CD4-positive, alpha-beta T cell treated with Interleukin-1 beta for 1 hour (primary cell): ENCODE measurements around the gene WDR4.
"Not testable (repeated sequence)": the region's sequence is repeated elsewhere in the genome, so short reads cannot be mapped to it uniquely, and the experiment has no call there.

ENCODE experiments used
- DNase-seq, 2 donors: peaks; one replicate each; pipeline ENCODE4 v3.0.0-alpha.2; 2020 to 2022

The WDR4 gene

DNA sequence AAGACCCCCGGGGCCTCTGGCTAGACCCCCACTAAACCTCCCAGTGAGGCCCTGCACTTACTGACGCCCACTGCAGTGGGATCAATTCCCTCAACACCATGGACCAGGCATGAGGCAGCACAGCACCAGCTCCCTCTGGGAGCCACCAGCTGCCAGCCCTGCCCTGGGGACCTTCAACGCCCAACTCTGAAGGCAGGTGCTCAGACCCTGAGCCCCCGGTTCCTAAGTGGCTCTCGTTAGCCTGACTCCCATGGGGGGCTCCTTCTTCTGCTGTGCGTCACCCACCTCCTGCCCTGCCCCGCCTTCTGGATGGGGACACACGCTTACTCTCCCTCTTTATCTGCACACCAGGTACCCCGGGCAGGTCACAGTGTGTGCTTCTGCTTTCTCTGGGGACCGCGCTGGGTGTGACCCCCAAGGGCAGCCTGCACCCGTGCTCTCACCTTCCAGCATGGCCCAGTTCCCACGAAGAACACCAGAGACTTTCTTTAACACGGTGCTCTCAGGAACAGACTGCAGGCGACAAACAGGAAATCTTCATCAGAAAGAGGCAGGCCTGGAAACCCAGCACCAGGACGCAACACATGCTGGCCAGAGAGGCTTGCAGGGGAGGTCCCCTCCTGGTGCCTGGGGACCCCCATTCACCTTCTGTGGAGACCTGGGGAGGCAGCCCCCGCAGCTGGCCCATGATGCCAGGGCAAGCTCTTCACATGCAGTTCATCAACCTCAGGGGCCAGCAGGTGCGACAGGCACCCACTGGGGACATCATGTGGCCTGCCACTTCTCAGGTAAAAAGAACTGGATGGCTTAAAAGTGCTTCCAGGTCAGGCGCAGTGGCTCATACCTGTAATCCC is 27.3 kb downstream of the WDR4 start:
- no peak for DNase-seq

DNA sequence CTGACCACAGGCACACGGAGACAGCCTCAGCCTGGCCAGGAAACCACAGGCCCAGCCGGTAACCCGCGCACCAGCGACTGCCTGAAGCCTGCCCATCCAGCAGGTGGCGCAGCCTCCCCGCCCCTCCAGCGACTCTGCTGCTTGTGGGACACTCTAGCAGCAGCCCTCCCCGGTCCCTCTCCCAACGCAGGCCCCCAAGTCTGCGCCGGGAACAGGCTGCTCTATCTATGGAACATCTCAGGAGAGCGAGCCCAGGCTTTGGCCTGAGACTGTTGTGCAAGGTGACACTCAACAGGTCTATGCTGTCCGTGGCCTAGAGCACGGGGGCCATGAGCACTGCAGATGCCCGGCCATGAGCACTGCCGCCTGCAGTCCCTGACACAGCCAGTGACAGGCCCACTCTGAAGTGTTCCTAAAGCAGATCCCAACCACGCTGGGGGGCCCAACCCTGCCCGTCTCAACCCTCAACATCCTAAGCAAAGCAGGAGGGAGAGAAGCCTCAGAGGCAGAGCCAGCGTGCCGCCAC is 28.4 kb downstream of the WDR4 start:
- peak; percentile 27 to 29 for DNase-seq

DNA sequence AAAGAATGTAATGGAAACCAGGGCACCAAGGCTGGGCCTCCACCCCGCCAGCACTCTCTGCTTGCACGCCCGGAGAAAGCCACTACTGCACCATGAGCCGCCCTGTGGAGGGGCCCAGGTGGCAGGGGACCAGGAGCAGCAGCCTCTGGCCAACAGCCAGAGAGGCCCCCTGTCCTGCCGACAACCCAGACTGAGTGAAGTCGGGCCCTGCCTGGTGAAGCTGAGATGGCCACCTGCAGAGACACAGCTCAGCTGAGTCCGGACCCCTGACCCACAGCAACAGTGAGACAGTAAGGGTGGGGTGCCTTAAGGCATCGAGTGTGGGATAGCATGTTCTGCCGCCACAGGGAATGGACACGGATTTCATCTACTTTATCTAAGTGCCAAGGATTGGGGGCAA is 28.9 kb downstream of the WDR4 start:
- no peak for DNase-seq

GRCh38 chr21:42849759-42850412 is 29.5 kb downstream of the WDR4 start:
- no peak for DNase-seq

DNA sequence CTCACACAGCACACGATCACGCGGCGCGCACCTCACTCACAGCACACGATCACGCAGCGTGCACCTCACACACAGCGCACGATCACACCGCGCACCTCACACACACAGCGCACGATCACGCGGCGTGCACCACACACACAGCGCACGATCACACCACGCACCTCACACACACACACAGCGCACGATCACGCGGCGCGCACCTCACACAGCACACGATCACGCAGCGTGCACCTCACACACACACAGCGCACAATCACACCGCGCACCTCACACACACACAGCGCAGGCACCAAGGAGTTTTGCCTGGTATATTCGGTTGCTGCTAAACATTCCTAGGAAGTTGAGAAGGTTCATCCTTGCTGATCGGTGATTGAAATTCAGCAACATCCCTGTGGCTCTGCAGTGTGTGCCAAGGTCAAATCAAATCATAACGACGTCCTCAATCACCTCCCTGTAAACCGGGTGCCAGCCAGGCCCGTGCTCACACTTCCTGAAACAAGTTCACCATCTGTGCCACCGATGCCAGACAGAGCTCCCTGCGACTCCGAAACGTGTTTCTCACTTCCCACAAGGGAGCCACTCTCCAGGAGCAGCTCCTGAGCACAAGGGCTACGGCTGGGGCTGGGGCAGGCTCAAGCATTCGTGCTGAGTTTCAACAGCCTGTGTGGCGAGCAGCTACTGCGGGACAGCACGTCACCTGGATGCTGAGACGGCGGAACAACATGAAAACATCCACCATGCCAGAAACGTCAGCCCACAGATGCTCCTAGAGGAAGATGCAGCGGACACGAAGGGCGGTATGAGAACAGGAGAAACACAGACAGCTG is 30.2 kb downstream of the WDR4 start:
- DNase-seq, result no peak

GRCh38 chr21:42848144-42848931 is 31.0 kb downstream of the WDR4 start:
- DNase-seq, result not testable (repeated sequence)

DNA sequence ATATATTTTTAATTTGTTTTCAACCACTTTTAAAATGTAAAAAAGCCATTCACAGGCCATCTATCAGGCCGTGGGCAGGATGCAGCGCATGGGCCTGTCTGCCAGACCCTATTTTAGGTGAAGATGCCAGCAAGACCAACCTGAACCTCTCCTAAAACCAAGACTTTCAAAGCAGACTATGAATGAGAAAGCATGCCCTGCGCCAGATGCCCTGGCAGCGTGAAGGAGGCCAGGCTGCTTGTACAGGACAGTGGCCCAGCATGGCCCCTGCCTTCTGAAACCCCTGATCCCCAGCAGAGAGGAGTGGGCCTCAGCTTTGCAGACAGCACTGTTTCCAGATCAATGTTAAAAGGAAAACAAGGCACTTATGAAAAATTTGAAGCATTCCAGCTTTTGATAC is 31.6 kb downstream of the WDR4 start:
- DNase-seq, result no peak

DNA sequence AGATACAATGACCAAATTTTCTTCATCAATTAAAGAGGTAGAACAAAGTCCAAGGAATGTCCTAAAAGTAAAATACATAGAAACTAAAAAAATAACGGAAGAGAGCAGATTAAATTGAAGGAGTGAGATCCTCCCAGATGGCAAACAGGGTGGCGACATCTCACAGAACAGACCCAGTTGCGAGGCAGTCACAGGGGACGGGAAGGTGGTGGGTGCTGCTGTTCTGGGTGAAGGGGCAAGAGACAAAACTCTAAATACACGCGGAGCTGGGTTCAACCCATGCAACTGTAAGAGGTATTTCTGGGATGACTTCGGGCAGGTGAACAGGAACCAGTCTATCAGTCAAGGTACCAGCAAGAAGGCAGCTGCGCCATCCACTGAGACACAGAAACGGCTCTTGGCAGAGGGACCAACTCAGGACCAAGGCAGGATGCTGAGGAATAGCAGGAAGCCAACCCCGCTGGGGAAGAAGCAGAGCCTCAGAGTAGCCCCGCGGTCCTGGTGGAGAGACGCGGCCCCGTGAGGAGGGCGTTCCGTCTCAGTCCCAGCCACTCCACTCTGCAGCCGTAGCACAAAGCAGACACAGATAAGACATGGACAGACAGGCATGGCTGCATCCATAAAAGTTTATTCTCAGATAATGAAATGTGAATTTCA is 32.2 kb downstream of the WDR4 start:
- no peak for DNase-seq

- no peak for DNase-seq
These were observed 33.1 kb downstream of the WDR4 start for GRCh38 chr21:42846221-42846620.

DNA sequence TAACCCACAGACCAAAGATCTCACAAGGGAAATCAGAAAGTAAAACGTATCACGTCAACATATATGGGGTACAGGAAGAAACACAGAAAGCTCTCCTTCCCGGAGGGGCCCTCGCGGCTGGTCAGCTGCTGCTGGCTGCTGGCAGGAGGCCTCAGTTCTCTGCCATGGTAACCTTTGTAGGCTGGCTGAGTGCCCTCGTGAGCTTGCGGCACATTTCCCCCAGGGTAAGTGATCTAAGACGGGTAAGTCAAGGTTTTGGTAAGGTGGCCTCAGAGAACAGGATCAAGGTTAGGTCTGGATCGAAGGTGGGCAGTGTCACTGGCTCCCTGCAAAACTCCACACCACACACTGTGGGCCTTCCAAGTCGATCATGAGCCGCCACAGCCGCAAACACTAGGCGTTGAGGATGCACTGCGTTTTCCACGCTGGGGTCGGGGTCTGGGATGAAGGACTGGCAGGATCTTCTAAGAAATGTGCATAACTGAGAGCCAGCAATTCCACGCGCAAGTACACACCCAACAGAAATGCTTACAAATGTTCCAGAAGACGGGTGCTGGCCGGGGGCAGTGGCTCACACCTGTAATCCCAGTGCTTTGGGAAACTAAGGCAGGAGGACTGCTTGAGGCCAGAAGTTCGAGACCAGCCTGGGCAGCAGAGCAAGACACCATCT is 33.9 kb downstream of the WDR4 start:
- DNase-seq, result no peak

- no peak for DNase-seq
These were observed 34.8 kb downstream of the WDR4 start for GRCh38 chr21:42844411-42845113.

DNA sequence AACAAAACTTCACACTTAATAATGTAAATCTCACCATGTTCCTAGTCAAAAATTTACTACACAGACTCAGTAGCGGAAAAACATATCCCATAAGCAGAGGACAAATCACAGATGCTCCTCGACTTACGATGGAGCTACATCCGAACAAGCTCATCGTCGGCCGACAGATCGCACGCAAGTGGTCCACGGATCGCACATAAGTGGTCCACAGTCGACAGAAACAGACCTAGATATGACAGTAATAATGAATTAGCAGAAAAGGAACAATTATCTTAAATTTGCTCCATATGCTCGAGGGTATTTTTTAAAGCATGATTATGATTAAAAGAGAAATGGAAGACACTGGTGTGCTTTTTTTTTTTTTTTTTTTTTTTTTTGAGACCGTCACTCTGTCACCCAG is 36.3 kb downstream of the WDR4 start:
- DNase-seq, result no peak

- not testable (repeated sequence) for DNase-seq
These were observed 37.3 kb downstream of the WDR4 start for GRCh38 chr21:42841916-42842655.

DNA sequence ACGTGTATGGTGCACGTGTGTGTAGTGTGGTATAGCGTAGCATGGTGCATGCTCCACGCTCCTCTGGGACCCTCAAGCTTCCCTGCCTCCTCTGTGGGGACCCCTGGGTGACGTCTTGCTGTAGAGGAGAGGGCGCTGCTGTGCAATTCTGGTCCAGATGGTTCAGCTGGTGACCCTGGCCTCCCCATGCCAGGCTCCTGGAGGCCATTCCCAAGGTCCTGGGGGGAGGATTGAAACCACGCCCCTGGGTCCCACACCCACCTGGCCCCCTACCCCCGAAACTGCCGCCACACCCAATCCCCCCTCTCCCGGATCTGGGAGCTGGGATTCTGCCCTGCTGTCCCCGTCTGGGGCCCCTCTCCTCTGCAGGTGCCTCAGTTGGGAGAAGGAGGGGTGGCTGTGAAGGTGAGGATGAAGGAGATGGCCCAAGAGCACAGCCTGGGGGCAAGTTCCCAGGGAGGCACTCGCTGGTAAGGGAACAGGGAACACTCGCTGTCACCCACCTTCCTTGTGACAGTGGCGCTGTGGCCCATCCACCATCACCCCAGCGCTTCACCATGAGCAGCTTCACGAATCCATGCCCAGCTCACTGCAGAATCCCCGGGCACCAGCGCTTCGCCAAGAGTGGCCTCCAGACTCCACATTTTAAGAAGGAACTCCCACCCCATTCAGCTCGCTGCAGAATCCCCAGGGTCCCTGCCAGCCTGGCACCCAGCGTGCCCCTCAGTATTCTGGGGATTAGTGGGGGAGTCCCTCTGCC is 38.0 kb downstream of the WDR4 start:
- no peak for DNase-seq

- no peak for DNase-seq
These were observed 38.8 kb downstream of the WDR4 start for GRCh38 chr21:42840411-42841155.

DNA sequence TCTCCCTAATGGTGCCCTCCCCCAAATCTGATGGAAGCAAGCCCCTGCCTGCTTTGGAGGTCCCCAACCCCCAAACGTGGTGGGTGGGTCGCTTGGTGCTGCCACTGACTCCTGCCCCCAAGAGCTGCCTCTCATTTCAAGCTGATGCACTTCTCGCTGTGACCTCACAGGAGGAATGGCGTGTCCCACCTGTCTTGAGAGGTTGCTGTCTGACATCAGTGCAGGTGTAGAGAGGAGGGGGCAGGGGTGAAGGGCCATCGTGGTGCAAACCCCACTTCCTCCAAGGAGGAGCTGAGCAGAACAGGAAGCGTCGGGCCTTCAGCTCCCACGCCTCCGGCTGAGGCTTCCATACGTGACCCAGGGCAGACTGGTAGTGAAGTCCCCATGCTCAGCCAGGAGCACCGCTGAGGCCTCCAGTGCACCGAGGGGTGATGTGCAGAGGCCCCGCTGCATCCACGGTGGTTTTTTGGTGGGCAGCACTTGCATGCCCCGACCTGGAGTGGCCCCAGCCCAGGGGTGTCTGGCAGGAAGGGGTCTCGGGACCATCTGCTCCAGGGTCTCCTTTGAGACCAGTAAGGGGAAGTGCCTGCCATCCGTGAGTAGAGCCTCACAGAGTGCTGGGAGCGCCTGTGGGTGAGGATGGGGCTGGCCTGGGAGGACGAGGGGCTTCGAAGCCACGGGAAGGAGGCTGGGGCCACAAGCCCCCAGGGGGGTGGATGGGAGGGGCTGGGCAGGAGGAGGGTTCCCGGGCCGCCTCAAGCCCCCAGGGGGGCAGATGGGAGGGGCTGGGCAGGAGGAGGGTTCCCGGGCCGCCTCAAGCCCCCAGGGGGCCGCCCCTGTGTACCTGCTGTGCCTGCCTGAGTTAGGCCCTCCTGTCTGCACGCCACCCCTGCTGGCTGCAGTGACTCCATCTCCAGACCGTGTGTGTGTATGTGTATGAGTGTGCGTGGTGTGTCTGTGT is 39.8 kb downstream of the WDR4 start:
- no peak for DNase-seq

- not testable (repeated sequence) for DNase-seq
These were observed 41.1 kb downstream of the WDR4 start for GRCh38 chr21:42838212-42838690.
